Keratinocyte (primary cell): Measurements from ENCODE around the gene ZBTB7A. TPM values are rescaled to one million over a fixed set of nuclear protein-coding genes. Genes with fewer than 3 reads are reported as not detected.

ENCODE experiments used
- DNase-seq: peaks from one replicate; pipeline ENCODE4 v3.0.0-alpha.2; 2011; ENCODE audit warnings: low read depth, missing footprints, low spot score
- FAIRE-seq: peaks from 2 replicates; lab custom pipeline; 2011; peaks lifted over from hg19 to GRCh38; lab: Jason Lieb, UNC
- H2AFZ ChIP-seq: 2 replicates; pipeline ENCODE4 v1.6.0; 2012; ENCODE audit warnings: low read length, control low read depth, inconsistent platforms; ENCODE audit not compliant: control insufficient read depth
- H3K27ac ChIP-seq: 2 replicates; pipeline ENCODE4 v1.5.1; 2011; ENCODE audit warnings: low read length; ENCODE audit not compliant: control insufficient read depth, insufficient read depth
- H3K27me3 ChIP-seq: 3 replicates; pipeline ENCODE4 v1.6.0; 2011; ENCODE audit warnings: low read length; ENCODE audit not compliant: control insufficient read depth, insufficient read depth; ENCODE audit errors: extremely low read depth
- H3K36me3 ChIP-seq, 2 experiments: 2 replicates in 1 of 2; 3 replicates in 1 of 2; pipeline ENCODE4 v1.5.1; 2011; ENCODE audit warnings: low read length in 2 of 2, mild to moderate bottlenecking in 1 of 2; ENCODE audit not compliant: control insufficient read depth in 2 of 2, insufficient read depth in 2 of 2; ENCODE audit errors: extremely low read depth in 1 of 2
- H3K4me1 ChIP-seq: 3 replicates; pipeline ENCODE4 v1.5.1; 2011; ENCODE audit warnings: low read length; ENCODE audit not compliant: control insufficient read depth, insufficient read depth; ENCODE audit errors: extremely low read depth
- H3K4me2 ChIP-seq: 3 replicates; pipeline ENCODE4 v1.6.0; 2011; ENCODE audit warnings: low read depth, low read length; ENCODE audit not compliant: control insufficient read depth, insufficient read depth; ENCODE audit errors: extremely low read depth
- H3K4me3 ChIP-seq, 3 experiments: fragments of 200-600 bp in 1 of 3; sonication (generic) in 1 of 3; 2 replicates in 2 of 3; 3 replicates in 1 of 3; pipeline ENCODE4 v1.5.1; 2011 to 2016; ENCODE audit warnings: low read length in 3 of 3, mild to moderate bottlenecking in 3 of 3, control low read depth in 2 of 3, inconsistent platforms in 1 of 3, low read depth in 1 of 3, mixed read lengths in 1 of 3, mixed run types in 1 of 3, moderate library complexity in 1 of 3; ENCODE audit not compliant: control insufficient read depth in 2 of 3, insufficient read depth in 2 of 3; ENCODE audit errors: extremely low read depth in 1 of 3
- H3K79me2 ChIP-seq: 2 replicates; pipeline ENCODE4 v1.6.0; 2012; ENCODE audit warnings: low read length; ENCODE audit not compliant: control insufficient read depth, insufficient read depth
- H3K9ac ChIP-seq: 3 replicates; pipeline ENCODE4 v1.6.0; 2011; ENCODE audit warnings: low read length; ENCODE audit not compliant: control insufficient read depth, insufficient read depth; ENCODE audit errors: extremely low read depth
- H3K9me1 ChIP-seq: 3 replicates; pipeline ENCODE4 v1.6.0; 2011; ENCODE audit warnings: low read length; ENCODE audit not compliant: control insufficient read depth, insufficient read depth; ENCODE audit errors: extremely low read depth
- H3K9me3 ChIP-seq: 2 replicates; pipeline ENCODE4 v1.5.1; 2012; ENCODE audit warnings: low read depth, low read length; ENCODE audit not compliant: control insufficient read depth
- H4K20me1 ChIP-seq: 3 replicates; pipeline ENCODE4 v1.6.0; 2011; ENCODE audit warnings: low read length; ENCODE audit not compliant: control insufficient read depth, insufficient read depth; ENCODE audit errors: extremely low read depth
- CTCF ChIP-seq, 3 experiments: IDR thresholded peaks in 1 of 3; conservative IDR thresholded peaks in 1 of 3; optimal IDR thresholded peaks in 1 of 3; 2 replicates in 2 of 3; 3 replicates in 1 of 3; pipeline versions ENCODE3 to v1.5.1; 2011; ENCODE audit warnings: low read length in 3 of 3, mild to moderate bottlenecking in 3 of 3, moderate library complexity in 2 of 3, control low read depth in 1 of 3, inconsistent platforms in 1 of 3; ENCODE audit not compliant: insufficient read depth in 2 of 3; ENCODE audit errors: extremely low read depth in 1 of 3
- EZH2 ChIP-seq: IDR thresholded peaks from one replicate; pipeline ENCODE4 v1.6.1; 2012; ENCODE audit warnings: inconsistent platforms, mild to moderate bottlenecking, low read length, moderate library complexity
- dilution Hi-C: fragments of 300-500 bp; cut with MboI; formaldehyde crosslinking; loops from one replicate; pipeline ENCODE4 v1.7.0; 2020; ENCODE audit warnings: low sequenced_read_pairs; ENCODE audit not compliant: extremely low pct_ligation_motif_present
- polyA plus RNA-seq, 5 experiments: library from polyadenylated mRNA; depleted of rRNA in 3 of 5; stranded (reverse) in 3 of 5; stranded (forward) in 1 of 5; unstranded in 1 of 5; fragments of >200 nt; gene quantifications; 1 replicate in 1 of 5; 2 replicates in 3 of 5; 3 replicates in 1 of 5; pipeline versions ENCODE4 v1.2.1 to v1.2.3, GENCODE V29; 2011 to 2012; ENCODE audit warnings: missing spikeins in 2 of 5, low read depth in 1 of 5, low replicate concordance in 1 of 5

The ZBTB7A gene
- polyA plus RNA-seq, 1 donor (not counting 4 experiments of a cell fraction or from before 2014, with no cell fraction given): 3.7 TPM

GRCh38 chr19:4071610-4072009 lies 4.9 kb upstream of the ZBTB7A start:
- no peaks in the 10 kb centered on the region for H3K79me2 ChIP-seq
- no peaks in the 10 kb centered on the region for H3K9me3 ChIP-seq
- no peak overlapping the region for H2AFZ ChIP-seq
- no peak overlapping the region for H3K4me3 ChIP-seq
- dilution Hi-C loops: no loop called here
- FAIRE-seq (no peak), DNase-seq (no peak)
- H3K9me1 ChIP-seq: no peaks in the 10 kb centered on the region
- H3K9ac ChIP-seq: no peak overlapping the region
- no peak overlapping the region for H3K4me2 ChIP-seq
- H3K27ac ChIP-seq: no peak overlapping the region
- TF ChIP-seq CTCF (optimal IDR thresholded peaks at IDR 0.05 in 1 of 3, IDR thresholded peaks at IDR 0.05 in 1 of 3, conservative IDR thresholded peaks at IDR 0.05 in 1 of 3; ENCODE audit: extremely low read depth in 1 of 3, insufficient read depth in 2 of 3, low read length in 3 of 3) (no peak), EZH2 (no peak)
- H3K36me3 ChIP-seq: no peaks in the 10 kb centered on the region
- H3K27me3 ChIP-seq: no peaks in the 10 kb centered on the region
- H4K20me1 ChIP-seq: no peaks in the 10 kb centered on the region
- H3K4me1 ChIP-seq: peaks cover 4% of the 10 kb centered on the region

DNA sequence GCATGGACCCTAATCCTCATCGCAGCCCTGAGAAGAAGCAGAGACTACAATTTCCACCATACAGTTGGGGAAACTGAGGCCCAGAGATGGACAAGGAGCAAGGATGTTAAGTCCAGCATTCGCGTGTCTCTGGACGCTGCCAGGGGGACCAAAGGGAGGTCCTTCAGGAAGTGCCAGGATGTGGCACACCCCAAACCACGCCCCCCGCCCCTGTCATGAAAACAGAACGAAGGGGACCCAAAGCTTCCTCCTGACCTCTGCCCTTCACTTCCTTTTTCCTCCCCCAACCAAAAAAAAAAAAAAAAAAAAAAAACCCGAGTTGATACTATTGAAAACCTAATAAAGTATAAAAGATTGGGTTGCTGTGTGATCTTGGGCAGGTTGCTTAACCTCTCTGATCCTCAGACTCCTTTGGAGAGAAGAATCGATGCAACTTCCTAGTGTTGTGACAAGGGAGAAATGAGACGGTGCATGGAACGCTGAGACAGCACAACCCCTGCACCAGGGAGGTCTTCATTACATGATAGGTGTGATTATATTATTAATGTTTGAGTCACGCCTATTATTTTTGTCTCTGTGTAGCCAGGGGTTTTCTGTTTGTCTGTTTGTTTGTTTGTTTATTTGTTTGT lies 2.7 kb upstream of the ZBTB7A start:
- no peak overlapping the region for H2AFZ ChIP-seq
- TF ChIP-seq EZH2 (no peak), CTCF (optimal IDR thresholded peaks at IDR 0.05 in 1 of 3, IDR thresholded peaks at IDR 0.05 in 1 of 3, conservative IDR thresholded peaks at IDR 0.05 in 1 of 3; ENCODE audit: extremely low read depth in 1 of 3, insufficient read depth in 2 of 3, low read length in 3 of 3) (no peak)
- H3K4me2 ChIP-seq: no peak overlapping the region
- no peaks in the 10 kb centered on the region for H3K9me1 ChIP-seq
- FAIRE-seq: no peak
- no peaks in the 10 kb centered on the region for H3K36me3 ChIP-seq
- H3K9me3 ChIP-seq: no peaks in the 10 kb centered on the region
- dilution Hi-C loops: no loop called here
- H3K4me3 ChIP-seq: no peak overlapping the region
- DNase-seq: no peak
- no peaks in the 10 kb centered on the region for H3K27me3 ChIP-seq
- no peak overlapping the region for H3K9ac ChIP-seq
- H3K79me2 ChIP-seq: peaks cover 7% of the 10 kb centered on the region
- H3K27ac ChIP-seq: no peak overlapping the region
- H4K20me1 ChIP-seq: no peaks in the 10 kb centered on the region
- peaks cover 4% of the 10 kb centered on the region for H3K4me1 ChIP-seq
